Stomach (tissue), 9 donors: ENCODE results near the gene NLRP4. TPM values are rescaled to one million over a fixed set of nuclear protein-coding genes. Genes with fewer than 3 reads are reported as not detected.

ENCODE experiments used
- DNase-seq, 2 donors: peaks; one replicate each; pipeline versions ENCODE4 v3.0.0 to v3.0.0-alpha.2; 2013 to 2019
- H3K27ac ChIP-seq, 5 donors: fragments of 200-600 bp in 4 of 5; sonication (generic) in 4 of 5; one replicate each; pipeline ENCODE4 v1.5.1; 2013 to 2019; ENCODE audit warnings: mild to moderate bottlenecking in 1 of 5, moderate library complexity in 1 of 5
- H3K27me3 ChIP-seq, 3 donors: fragments of 200-600 bp; sonication (generic); one replicate each; pipeline ENCODE4 v1.5.1; 2017 to 2019; ENCODE audit warnings: mixed run types in 1 of 3
- H3K36me3 ChIP-seq, 4 donors: fragments of 200-600 bp; sonication (generic); 1 replicate in 3 of 4; 2 replicates in 1 of 4; pipeline ENCODE4 v1.5.1; 2016 to 2019
- H3K4me1 ChIP-seq, 4 donors: fragments of 200-600 bp; sonication (generic); one replicate each; pipeline ENCODE4 v1.5.1; 2016 to 2019
- H3K4me3 ChIP-seq, 4 donors: fragments of 200-600 bp; sonication (generic) in 3 of 4; one replicate each; pipeline ENCODE4 v1.5.1; 2016 to 2019; ENCODE audit warnings: mild to moderate bottlenecking in 1 of 4
- H3K9me3 ChIP-seq, 4 donors: fragments of 200-600 bp; sonication (generic); one replicate each; pipeline ENCODE4 v1.5.1; 2016 to 2019
- CTCF ChIP-seq, 7 experiments: fragments of 450-650 bp in 4 of 7; fragments of 200-600 bp in 3 of 7; sonication (generic) in 3 of 7; IDR thresholded peaks; one replicate each; pipeline ENCODE4 v1.5.1; 2016 to 2019; ENCODE audit warnings: antibody characterized with exemption in 7 of 7, control low read depth in 2 of 7, mild to moderate bottlenecking in 1 of 7
- EP300 ChIP-seq: sonication (generic); formaldehyde crosslinking; IDR thresholded peaks from one replicate; pipeline ENCODE4 v1.6.1; 2017; ENCODE audit warnings: antibody characterized with exemption
- POLR2A ChIP-seq, 4 donors: fragments of 450-650 bp; IDR thresholded peaks; one replicate each; pipeline ENCODE4 v1.6.1; 2016; ENCODE audit warnings: antibody characterized with exemption in 4 of 4, control low read depth in 2 of 4, mild to moderate bottlenecking in 1 of 4, moderate library complexity in 1 of 4
- POLR2AphosphoS5 ChIP-seq, 3 donors: sonication (generic); formaldehyde crosslinking; IDR thresholded peaks; one replicate each; pipeline ENCODE4 v1.6.1; 2016; ENCODE audit warnings: antibody characterized with exemption in 3 of 3
- WGBS, 5 donors: extraction: QIAGEN DNeasy Blood & Tissue Kit in 3 of 5; methylation state at CpG; one replicate each; pipeline versions ENCODE4 v1.1.5 to v1.1.7; 2013 to 2018; 5-methylcytosine and 5-hydroxymethylcytosine counted together
- intact Hi-C: fragments of 100-400 bp; cut with DNase I; formaldehyde crosslinking; loops from one replicate; pipeline ENCODE4 v1.15.1; 2023; ENCODE audit warnings: low total_unique reads
- polyA plus RNA-seq, 3 donors: library from polyadenylated mRNA; stranded (reverse); fragments of 200-250 nt; gene quantifications; one replicate each; pipeline ENCODE4 v1.2.3, GENCODE V29; 2013
- total RNA-seq, 5 donors: library from RNA; depleted of rRNA; stranded (reverse); fragments of >200 nt; gene quantifications; one replicate each; pipeline versions ENCODE4 v1.1.0 to v1.2.3, GENCODE V29; 2014 to 2016
- donor health status: healthy with polysubstance abuse.
- donor health status: Bipolar disorder and iron deficiency.
- donor health status: healthy.

The NLRP4 gene
- total and polyA plus RNA-seq, 8 donors, result 0.23 TPM; not detected in 7

GRCh38 chr19:55858969-55859368, 22.6 kb downstream of the NLRP4 start:
- Histone ChIP-seq H3K36me3 (no peaks in the 10 kb centered on the region), H3K27me3 (no peaks in the 10 kb centered on the region), H3K27ac (no peak overlapping the region), H3K4me1 (no peaks in the 10 kb centered on the region), H3K4me3 (no peak overlapping the region), H3K9me3 (peaks cover 0 to 10% (median 2%) of the 10 kb centered on the region in 4 donors)
- no peak for DNase-seq
- 57 to 68% (median 59%) methylated on average over 5 of the region's 5 CpGs for WGBS, 5 donors
- TF ChIP-seq CTCF (IDR thresholded peaks at IDR 0.05) (no peak), POLR2AphosphoS5 (IDR thresholded peaks at IDR 0.05) (no peak), EP300 (no peak), POLR2A (IDR thresholded peaks at IDR 0.05) (no peak)
- intact Hi-C loops, result no loop called here

DNA sequence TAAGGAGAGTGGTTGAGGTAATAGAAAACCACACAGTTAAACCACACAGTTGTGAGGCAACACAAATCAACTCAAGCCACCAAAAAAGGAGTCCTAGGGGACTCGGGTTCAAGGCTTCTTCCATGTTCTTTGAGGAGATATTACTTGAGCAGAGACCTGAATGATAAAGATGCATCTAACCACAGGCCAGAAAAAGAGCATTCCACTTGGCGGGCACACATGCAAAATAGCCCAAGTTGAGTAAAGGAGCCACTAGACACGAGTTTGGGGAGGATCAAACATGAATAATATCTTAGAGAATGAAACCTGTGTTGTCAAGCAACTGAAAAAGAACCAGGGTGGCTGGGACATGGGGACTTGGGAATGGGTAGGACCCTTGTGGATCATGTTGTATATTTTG, 30.2 kb downstream of the NLRP4 start:
- TF ChIP-seq CTCF (IDR thresholded peaks at IDR 0.05) (no peak), POLR2A (IDR thresholded peaks at IDR 0.05) (no peak), EP300 (no peak), POLR2AphosphoS5 (IDR thresholded peaks at IDR 0.05) (no peak)
- H3K27ac ChIP-seq, result no peak overlapping the region
- no peaks in the 10 kb centered on the region for H3K36me3 ChIP-seq
- 40 to 62% (median 53%) methylated on average over 3 of the region's 3 CpGs for WGBS, 5 donors
- no peaks in the 10 kb centered on the region for H3K4me1 ChIP-seq
- intact Hi-C loops, result no loop called here
- no peak overlapping the region for H3K4me3 ChIP-seq
- H3K9me3 ChIP-seq, result peaks cover 0 to 35% (median 10%) of the 10 kb centered on the region in 4 donors
- DNase-seq, result no peak
- no peaks in the 10 kb centered on the region for H3K27me3 ChIP-seq

GRCh38 chr19:55867101-55867500, 30.8 kb downstream of the NLRP4 start:
- WGBS, 5 donors, result 78 to 96% (median 92%) methylated on average over 7 of the region's 7 CpGs
- intact Hi-C loops, result no loop called here

DNA sequence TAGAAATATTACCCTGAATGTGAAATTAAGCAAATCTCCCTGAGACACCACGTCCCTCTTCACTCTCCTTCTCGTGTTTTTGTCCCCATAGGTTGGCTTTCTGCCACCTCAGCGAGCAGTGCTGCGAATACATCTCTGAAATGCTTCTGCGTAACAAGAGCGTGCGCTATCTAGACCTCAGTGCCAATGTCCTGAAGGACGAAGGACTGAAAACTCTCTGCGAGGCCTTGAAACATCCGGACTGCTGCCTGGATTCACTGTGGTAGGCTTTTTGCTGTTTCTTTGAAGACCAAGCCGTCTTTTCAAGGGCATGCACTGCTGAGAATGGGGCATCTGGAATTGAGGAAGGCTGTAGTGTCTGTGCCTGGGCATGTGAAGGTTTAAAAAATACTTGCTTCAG, 34.4 kb downstream of the NLRP4 start:
- H3K27me3 ChIP-seq, result no peaks in the 10 kb centered on the region
- no peak overlapping the region for H3K4me3 ChIP-seq
- no peaks in the 10 kb centered on the region for H3K36me3 ChIP-seq
- no peak for DNase-seq
- 81 to 86% (median 84%) methylated on average over 11 of the region's 11 CpGs for WGBS, 5 donors
- H3K9me3 ChIP-seq, result peaks cover 0 to 26% (median 8%) of the 10 kb centered on the region in 4 donors
- intact Hi-C loops, result no loop called here
- TF ChIP-seq POLR2A (IDR thresholded peaks at IDR 0.05) (no peak), EP300 (no peak), POLR2AphosphoS5 (IDR thresholded peaks at IDR 0.05) (no peak), CTCF (IDR thresholded peaks at IDR 0.05) (no peak)
- H3K27ac ChIP-seq, result no peak overlapping the region
- H3K4me1 ChIP-seq, result no peaks in the 10 kb centered on the region

More at GRCh38 chr19:55867101-55867500, 30.8 kb downstream of the NLRP4 start:
- TF ChIP-seq POLR2A (IDR thresholded peaks at IDR 0.05) (no peak), POLR2AphosphoS5 (IDR thresholded peaks at IDR 0.05) (no peak), EP300 (no peak), CTCF (IDR thresholded peaks at IDR 0.05) (no peak)
- no peak overlapping the region for H3K4me3 ChIP-seq
- H3K4me1 ChIP-seq, result no peaks in the 10 kb centered on the region
- no peaks in the 10 kb centered on the region for H3K36me3 ChIP-seq
- peaks cover 0 to 35% (median 12%) of the 10 kb centered on the region in 4 donors for H3K9me3 ChIP-seq
- no peak overlapping the region for H3K27ac ChIP-seq
- DNase-seq, result no peak
- no peaks in the 10 kb centered on the region for H3K27me3 ChIP-seq
